MM.1S (cell line): ENCODE measurements around the gene SPTLC3.

ENCODE experiments used
- DNase-seq: peaks from one replicate; pipeline ENCODE4 v3.0.0-alpha.2; 2015
- H2AFZ ChIP-seq: fragments of 300-600 bp; sonication (generic); 2 replicates; pipeline ENCODE4 v1.6.0; 2016; ENCODE audit warnings: antibody characterized with exemption, low read length
- H3F3A ChIP-seq: fragments of 300-600 bp; sonication (generic); 2 replicates; pipeline ENCODE4 v1.6.1; 2016; ENCODE audit warnings: mild to moderate bottlenecking, antibody characterized with exemption, low read length, moderate library complexity, mixed read lengths; ENCODE audit not compliant: insufficient read depth
- H3K27ac ChIP-seq: fragments of 300-600 bp; sonication (generic); 2 replicates; pipeline ENCODE4 v1.5.1; 2016; ENCODE audit warnings: mild to moderate bottlenecking, low read length
- H3K27me3 ChIP-seq: fragments of 300-600 bp; sonication (generic); replicated peaks from 2 replicates; pipeline ENCODE4 v1.6.0; 2016; ENCODE audit warnings: low read length; ENCODE audit not compliant: insufficient read depth
- H3K36me3 ChIP-seq: fragments of 300-600 bp; sonication (generic); replicated peaks from 2 replicates; pipeline ENCODE4 v1.6.1; 2016; ENCODE audit warnings: mild to moderate bottlenecking, low read length, mixed read lengths; ENCODE audit not compliant: insufficient read depth
- H3K4me1 ChIP-seq: fragments of 300-600 bp; sonication (generic); 2 replicates; pipeline ENCODE4 v1.6.1; 2016; ENCODE audit warnings: low read length, mixed read lengths
- H3K4me2 ChIP-seq: fragments of 300-600 bp; sonication (generic); 2 replicates; pipeline ENCODE4 v1.6.0; 2016; ENCODE audit warnings: low read depth, low read length
- H3K4me3 ChIP-seq: fragments of 300-600 bp; sonication (generic); 2 replicates; pipeline ENCODE4 v1.5.1; 2016; ENCODE audit warnings: low read length, mixed read lengths
- H3K79me2 ChIP-seq: fragments of 300-600 bp; sonication (generic); 2 replicates; pipeline ENCODE4 v1.6.1; 2016; ENCODE audit warnings: mixed run types, low read length, mixed read lengths
- H3K9ac ChIP-seq: fragments of 300-600 bp; sonication (generic); 2 replicates; pipeline ENCODE4 v1.6.1; 2016; ENCODE audit warnings: low read length, mixed read lengths
- H3K9me2 ChIP-seq: fragments of 300-600 bp; sonication (generic); replicated peaks from 2 replicates; pipeline ENCODE4 v1.6.1; 2016; ENCODE audit warnings: mild to moderate bottlenecking, low read length, mixed read lengths; ENCODE audit not compliant: insufficient read depth
- H3K9me3 ChIP-seq: fragments of 300-600 bp; sonication (generic); replicated peaks from 2 replicates; pipeline ENCODE4 v1.6.1; 2016; ENCODE audit warnings: mild to moderate bottlenecking, low read length, mixed read lengths; ENCODE audit not compliant: insufficient read depth
- H4K20me1 ChIP-seq: fragments of 300-600 bp; sonication (generic); 2 replicates; pipeline ENCODE4 v1.6.1; 2016; ENCODE audit warnings: mild to moderate bottlenecking, low read length, moderate library complexity, mixed read lengths; ENCODE audit not compliant: insufficient read depth
- EZH2 ChIP-seq: fragments of 300-600 bp; sonication (generic); optimal IDR thresholded peaks from 2 replicates; pipeline ENCODE3; 2017; ENCODE audit warnings: low read depth, mild to moderate bottlenecking, antibody characterized with exemption, low read length, mixed read lengths
- EZH2phosphoT487 ChIP-seq: fragments of 300-600 bp; sonication (generic); IDR thresholded peaks from 2 replicates; pipeline ENCODE4 v1.6.1; 2018; ENCODE audit warnings: antibody characterized with exemption, low read length
- TF ChIP-seq, protein P1 (sequence below): fragments of 300-600 bp; sonication (generic); IDR thresholded peaks from 2 replicates; pipeline ENCODE4 v1.5.1; 2016; ENCODE audit warnings: antibody characterized with exemption, low read length, mixed read lengths

The SPTLC3 gene

DNA sequence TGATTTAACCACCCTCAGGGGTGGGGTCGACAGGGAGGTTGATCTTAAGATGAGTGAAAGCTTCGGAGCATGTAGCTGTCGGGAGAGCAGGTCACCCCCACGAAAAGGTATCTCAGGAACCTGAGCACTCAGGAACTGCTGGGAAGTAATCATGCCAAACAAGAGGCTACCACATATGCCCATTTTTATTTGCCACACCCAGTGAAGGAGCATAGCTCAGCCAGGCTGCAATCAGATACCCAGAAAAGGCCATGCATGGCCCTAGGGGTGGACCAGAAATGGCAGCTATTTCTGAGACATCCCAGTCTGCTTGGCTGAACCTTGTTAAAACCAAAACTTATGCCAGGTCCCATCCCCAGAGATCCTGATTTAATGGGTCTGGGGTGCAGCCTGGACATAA is 139.6 kb downstream of the SPTLC3 start:
- TF ChIP-seq EZH2phosphoT487 = no peak
- TF ChIP-seq EZH2 = no peak
- TF ChIP-seq, protein P1, sequence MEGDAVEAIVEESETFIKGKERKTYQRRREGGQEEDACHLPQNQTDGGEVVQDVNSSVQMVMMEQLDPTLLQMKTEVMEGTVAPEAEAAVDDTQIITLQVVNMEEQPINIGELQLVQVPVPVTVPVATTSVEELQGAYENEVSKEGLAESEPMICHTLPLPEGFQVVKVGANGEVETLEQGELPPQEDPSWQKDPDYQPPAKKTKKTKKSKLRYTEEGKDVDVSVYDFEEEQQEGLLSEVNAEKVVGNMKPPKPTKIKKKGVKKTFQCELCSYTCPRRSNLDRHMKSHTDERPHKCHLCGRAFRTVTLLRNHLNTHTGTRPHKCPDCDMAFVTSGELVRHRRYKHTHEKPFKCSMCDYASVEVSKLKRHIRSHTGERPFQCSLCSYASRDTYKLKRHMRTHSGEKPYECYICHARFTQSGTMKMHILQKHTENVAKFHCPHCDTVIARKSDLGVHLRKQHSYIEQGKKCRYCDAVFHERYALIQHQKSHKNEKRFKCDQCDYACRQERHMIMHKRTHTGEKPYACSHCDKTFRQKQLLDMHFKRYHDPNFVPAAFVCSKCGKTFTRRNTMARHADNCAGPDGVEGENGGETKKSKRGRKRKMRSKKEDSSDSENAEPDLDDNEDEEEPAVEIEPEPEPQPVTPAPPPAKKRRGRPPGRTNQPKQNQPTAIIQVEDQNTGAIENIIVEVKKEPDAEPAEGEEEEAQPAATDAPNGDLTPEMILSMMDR = no peak
- Histone ChIP-seq H3K79me2 (no peaks in the 10 kb centered on the region), H2AFZ (no peak overlapping the region), H3K27ac (no peak overlapping the region), H4K20me1 (no peaks in the 10 kb centered on the region), H3K4me2 (no peak overlapping the region), H3K9me2 (no peaks in the 10 kb centered on the region), H3F3A (no peaks in the 10 kb centered on the region), H3K27me3 (no peaks in the 10 kb centered on the region), H3K4me1 (no peaks in the 10 kb centered on the region), H3K9me3 (no peaks in the 10 kb centered on the region), H3K4me3 (no peak overlapping the region), H3K9ac (no peak overlapping the region), H3K36me3 (no peaks in the 10 kb centered on the region)
- DNase-seq = no peak

- no peak for DNase-seq
- H3K36me3 ChIP-seq = no peaks in the 10 kb centered on the region
- no peaks in the 10 kb centered on the region for H3K9me3 ChIP-seq
- no peak overlapping the region for H3K4me3 ChIP-seq
- no peak overlapping the region for H3K9ac ChIP-seq
- no peaks in the 10 kb centered on the region for H4K20me1 ChIP-seq
- H3K4me2 ChIP-seq = no peak overlapping the region
- H3K4me1 ChIP-seq = no peaks in the 10 kb centered on the region
- no peak overlapping the region for H2AFZ ChIP-seq
- no peaks in the 10 kb centered on the region for H3F3A ChIP-seq
- no peak overlapping the region for H3K27ac ChIP-seq
- H3K27me3 ChIP-seq = no peaks in the 10 kb centered on the region
- TF ChIP-seq EZH2phosphoT487 (no peak), EZH2 (no peak)
- TF ChIP-seq, protein P1 = no peak
- no peaks in the 10 kb centered on the region for H3K9me2 ChIP-seq
- H3K79me2 ChIP-seq = no peaks in the 10 kb centered on the region
Measured at GRCh38 chr20:13148961-13149360, 140.2 kb downstream of the SPTLC3 start.

DNA sequence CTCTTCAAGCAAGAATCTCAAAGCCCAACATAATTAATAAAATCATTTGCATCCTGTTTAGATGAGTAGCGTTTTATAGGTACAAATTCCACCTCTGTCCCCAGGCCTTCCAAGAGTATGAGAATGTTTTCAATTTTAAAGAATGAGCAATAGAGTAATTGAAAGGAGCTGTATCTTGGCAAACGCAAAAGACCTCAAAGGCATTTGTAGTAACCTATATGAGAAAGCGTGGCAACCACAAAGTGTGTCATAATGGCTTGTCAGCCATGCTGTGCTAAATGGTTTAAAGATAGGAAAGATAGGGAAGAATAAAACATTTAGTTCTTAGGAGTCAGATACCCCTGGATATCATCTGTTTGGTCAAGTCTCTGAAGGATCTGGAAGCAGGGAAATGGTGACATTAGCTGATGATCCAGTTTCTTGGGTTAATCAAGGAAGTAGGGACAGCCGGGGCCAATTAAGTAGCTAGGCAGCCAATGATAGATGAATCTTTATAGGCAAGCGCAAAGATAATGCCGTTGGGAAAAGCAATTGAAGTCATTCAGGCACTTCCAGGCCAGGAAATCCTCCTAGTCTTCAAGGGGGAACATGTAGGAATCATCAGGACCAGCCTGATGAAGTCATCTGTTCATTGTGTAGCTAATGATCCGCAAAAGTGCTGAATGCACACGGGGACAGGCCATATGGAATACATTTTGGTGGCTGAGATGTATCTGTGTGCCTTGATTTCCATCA is 140.8 kb downstream of the SPTLC3 start:
- H3K9ac ChIP-seq = no peak overlapping the region
- H3K4me1 ChIP-seq = no peaks in the 10 kb centered on the region
- H3K36me3 ChIP-seq = no peaks in the 10 kb centered on the region
- no peaks in the 10 kb centered on the region for H3K27me3 ChIP-seq
- H3K27ac ChIP-seq = no peak overlapping the region
- H3K79me2 ChIP-seq = no peaks in the 10 kb centered on the region
- H4K20me1 ChIP-seq = no peaks in the 10 kb centered on the region
- no peak overlapping the region for H2AFZ ChIP-seq
- H3K4me2 ChIP-seq = no peak overlapping the region
- no peak overlapping the region for H3K4me3 ChIP-seq
- DNase-seq = no peak
- H3K9me3 ChIP-seq = no peaks in the 10 kb centered on the region
- no peaks in the 10 kb centered on the region for H3F3A ChIP-seq
- H3K9me2 ChIP-seq = no peaks in the 10 kb centered on the region
- TF ChIP-seq EZH2 = no peak
- TF ChIP-seq, protein P1 = no peak
